GM10266 (cell line): ENCODE measurements around the gene COX4I1.

Experiments used
- DNase-seq: peaks from one replicate; pipeline ENCODE4 v3.0.0; 2012; ENCODE audit errors: extremely low spot score
- CTCF ChIP-seq: IDR thresholded peaks from 2 replicates; pipeline ENCODE4 v1.5.1; 2012; ENCODE audit warnings: mild to moderate bottlenecking, low read depth; ENCODE audit not compliant: control insufficient read depth, insufficient read depth; ENCODE audit errors: missing control alignments

The COX4I1 gene

GRCh38 chr16:85752511-85753420 lies 46.7 kb upstream of the COX4I1 start:
- TF ChIP-seq CTCF = no peak
- DNase-seq = no peak

GRCh38 chr16:85753559-85753958 lies 45.9 kb upstream of the COX4I1 start:
- no peak for TF ChIP-seq CTCF
- DNase-seq = no peak

GRCh38 chr16:85753976-85754375 lies 45.5 kb upstream of the COX4I1 start:
- TF ChIP-seq CTCF = no peak
- no peak for DNase-seq

- no peak for TF ChIP-seq CTCF
These were observed 45.1 kb upstream of the COX4I1 start for GRCh38 chr16:85754413-85754812.

GRCh38 chr16:85755929-85756768 lies 43.3 kb upstream of the COX4I1 start:
- TF ChIP-seq CTCF = no peak
- DNase-seq = peak; percentile 80

More at GRCh38 chr16:85754413-85754812, 45.1 kb upstream of the COX4I1 start:
- DNase-seq = no peak

- TF ChIP-seq CTCF = no peak
- DNase-seq = no peak
These were observed 42.1 kb upstream of the COX4I1 start for GRCh38 chr16:85757341-85757822.
